NCI-H510A treated with DMSO at 0.1 percent for 48 hours (cell line): Measurements from ENCODE around the gene EPS15.

Experiments used
- DNase-seq: peaks from one replicate; lab custom pipeline; 2025; lab: John Stamatoyannopoulos, UW

Gene EPS15

GRCh38 chr1:51380936-51381335 lies 138.1 kb downstream of the EPS15 start:
- DNase-seq, result no peak

GRCh38 chr1:51378871-51379270 lies 140.2 kb downstream of the EPS15 start:
- no peak for DNase-seq

- no peak for DNase-seq
Measured at GRCh38 chr1:51373898-51374297, 145.2 kb downstream of the EPS15 start.

GRCh38 chr1:51372561-51372960 lies 146.5 kb downstream of the EPS15 start:
- DNase-seq, result no peak

GRCh38 chr1:51369171-51369570 lies 149.9 kb downstream of the EPS15 start:
- DNase-seq, result no peak

GRCh38 chr1:51365774-51366173 lies 153.3 kb downstream of the EPS15 start:
- DNase-seq, result no peak

GRCh38 chr1:51359879-51360278 lies 159.2 kb downstream of the EPS15 start:
- DNase-seq, result no peak

- DNase-seq, result no peak
Measured at GRCh38 chr1:51355382-51355781, 163.7 kb downstream of the EPS15 start.

GRCh38 chr1:51354416-51354815 lies 164.7 kb downstream of the EPS15 start:
- DNase-seq, result no peak

GRCh38 chr1:51351907-51352306 lies 167.2 kb downstream of the EPS15 start:
- DNase-seq, result no peak

- no peak for DNase-seq
Measured at GRCh38 chr1:51349862-51350261, 169.2 kb downstream of the EPS15 start.

GRCh38 chr1:51348147-51348527 lies 170.9 kb downstream of the EPS15 start:
- no peak for DNase-seq

- no peak for DNase-seq
Measured at GRCh38 chr1:51347398-51348146, 171.5 kb downstream of the EPS15 start.

GRCh38 chr1:51346086-51346942 lies 172.8 kb downstream of the EPS15 start:
- DNase-seq, result no peak

GRCh38 chr1:51345300-51345687 lies 173.8 kb downstream of the EPS15 start:
- DNase-seq, result no peak

GRCh38 chr1:51344602-51345299 lies 174.3 kb downstream of the EPS15 start:
- DNase-seq, result peak; percentile 31

GRCh38 chr1:51344276-51344601 lies 174.8 kb downstream of the EPS15 start:
- DNase-seq, result no peak

- no peak for DNase-seq
Measured at GRCh38 chr1:51343624-51344023, 175.4 kb downstream of the EPS15 start.

GRCh38 chr1:51342591-51343206 lies 176.4 kb downstream of the EPS15 start:
- no peak for DNase-seq

- DNase-seq, result no peak
Measured at GRCh38 chr1:51341876-51342496, 177.1 kb downstream of the EPS15 start.

GRCh38 chr1:51340380-51340779 lies 178.7 kb downstream of the EPS15 start:
- no peak for DNase-seq

- no peak for DNase-seq
Measured at GRCh38 chr1:51336711-51337110, 182.4 kb downstream of the EPS15 start.
